ENCODE data around the gene GADD45A.

GADD45A gene

GRCh38 chr1:67672260-67672803 lies 12.7 kb upstream of the GADD45A start:
- no peak for DNase-seq

GRCh38 chr1:67673468-67674201 lies 11.4 kb upstream of the GADD45A start:
- DNase-seq = no peak

GRCh38 chr1:67674260-67675011 lies 10.6 kb upstream of the GADD45A start:
- DNase-seq = peak; percentile 50

GRCh38 chr1:67675800-67676199 lies 9.2 kb upstream of the GADD45A start:
- DNase-seq = no peak

DNA sequence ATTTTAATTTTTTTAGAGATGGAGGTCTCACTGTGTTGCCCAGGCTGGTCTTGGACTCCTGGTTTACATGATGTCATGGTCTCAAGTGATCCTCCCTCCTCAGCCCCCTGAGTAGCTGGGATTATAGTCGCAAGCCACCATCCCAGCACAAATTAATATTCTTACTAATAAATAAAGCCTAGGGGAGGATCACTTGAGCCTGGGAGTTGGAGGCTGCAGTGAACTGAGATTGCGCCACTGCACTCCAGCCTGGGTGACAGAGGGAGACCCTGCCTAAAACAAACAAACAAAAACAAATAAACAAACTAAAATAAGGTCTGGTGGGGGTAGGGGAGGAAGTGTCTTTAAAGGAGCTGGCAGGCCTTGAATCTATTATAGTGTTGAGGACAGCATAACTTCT lies 8.7 kb upstream of the GADD45A start:
- DNase-seq = no peak

GRCh38 chr1:67676946-67677345 lies 8.1 kb upstream of the GADD45A start:
- no peak for DNase-seq

DNA sequence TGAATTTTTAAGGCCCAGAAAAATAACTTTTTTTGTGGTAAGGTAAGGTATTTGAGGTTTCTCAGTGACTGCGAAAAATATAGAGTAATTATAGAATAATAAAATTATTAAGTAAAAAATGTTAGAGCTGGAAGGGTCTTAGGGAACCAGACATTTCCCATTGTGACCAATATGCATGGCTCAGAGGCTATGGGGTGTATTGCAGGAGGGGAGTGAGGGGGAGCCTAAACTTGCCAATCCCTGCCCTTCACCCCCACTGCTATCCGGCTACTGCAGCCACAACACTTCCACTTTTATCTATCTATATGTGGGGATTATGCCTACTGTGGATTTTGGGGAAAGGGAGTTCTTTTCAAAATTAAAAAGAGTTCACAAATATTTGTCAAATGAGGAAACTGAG lies 7.6 kb upstream of the GADD45A start:
- DNase-seq = no peak

- no peak for DNase-seq
Measured at GRCh38 chr1:67677930-67678329, 7.1 kb upstream of the GADD45A start.

- no peak for DNase-seq
Measured at GRCh38 chr1:67679691-67680090, 5.3 kb upstream of the GADD45A start.

GRCh38 chr1:67680486-67680885 lies 4.5 kb upstream of the GADD45A start:
- DNase-seq = no peak

- no peak for DNase-seq
Measured at GRCh38 chr1:67682659-67683197, 2.3 kb upstream of the GADD45A start.

DNA sequence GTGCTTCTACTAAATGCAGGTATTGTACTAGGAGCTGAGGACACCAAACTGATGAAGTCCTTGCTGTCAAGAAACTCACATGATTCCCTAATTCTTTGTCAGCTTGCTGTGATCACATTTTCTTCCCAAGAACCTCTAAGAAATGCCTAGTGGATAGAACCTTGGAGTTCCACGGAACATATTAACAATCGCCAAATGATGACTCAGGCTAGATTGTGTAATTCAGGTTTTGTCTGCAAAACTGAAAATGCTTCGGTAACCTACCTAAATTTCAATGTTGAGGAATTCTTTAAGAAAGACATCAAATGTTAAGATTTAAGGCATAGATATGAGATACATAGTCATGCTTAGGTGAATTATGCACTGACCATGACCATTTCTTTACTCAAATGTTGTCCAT lies 1.7 kb upstream of the GADD45A start:
- no peak for DNase-seq

GRCh38 chr1:67683766-67684525 lies 1.1 kb upstream of the GADD45A start:
- DNase-seq = no peak

- no peak for DNase-seq
Measured at GRCh38 chr1:67684526-67685066, 405 bp upstream of the GADD45A start.

DNA sequence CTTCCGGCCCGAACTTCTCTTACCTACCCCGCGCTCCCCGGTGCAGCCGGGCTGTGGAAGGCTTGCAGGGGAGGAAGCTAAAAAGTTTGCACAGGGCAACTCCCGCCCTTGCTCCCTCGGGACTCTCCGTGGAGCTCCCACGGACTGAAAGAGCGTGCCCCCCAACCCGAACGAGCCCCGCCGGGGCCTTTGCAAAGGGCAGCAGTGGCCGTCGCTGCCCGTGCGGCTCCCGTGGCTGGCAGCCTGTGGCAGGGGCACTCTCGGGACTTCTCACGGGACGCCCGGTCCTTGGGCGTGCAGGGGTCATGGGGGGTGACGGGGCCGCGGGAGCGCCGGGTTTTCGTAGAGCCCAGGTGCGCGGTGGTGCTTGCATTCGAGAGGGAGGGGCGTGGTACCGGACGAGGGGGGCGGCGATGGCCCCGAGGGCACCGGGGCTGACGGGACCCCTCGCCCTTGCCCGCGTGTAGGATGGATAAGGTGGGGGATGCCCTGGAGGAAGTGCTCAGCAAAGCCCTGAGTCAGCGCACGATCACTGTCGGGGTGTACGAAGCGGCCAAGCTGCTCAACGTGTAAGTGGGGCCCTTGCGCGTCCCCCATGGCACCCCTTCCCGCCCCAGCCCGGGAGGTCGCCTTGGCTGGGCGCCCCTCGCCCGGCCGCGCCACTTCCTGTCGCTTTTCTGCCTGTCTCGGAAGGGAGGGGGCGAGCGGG lies 711 bp downstream of the GADD45A start:
- peak; percentile 48 for DNase-seq

- peak; percentile 60 for DNase-seq
Measured at GRCh38 chr1:67686267-67687197, 1.5 kb downstream of the GADD45A start.

DNA sequence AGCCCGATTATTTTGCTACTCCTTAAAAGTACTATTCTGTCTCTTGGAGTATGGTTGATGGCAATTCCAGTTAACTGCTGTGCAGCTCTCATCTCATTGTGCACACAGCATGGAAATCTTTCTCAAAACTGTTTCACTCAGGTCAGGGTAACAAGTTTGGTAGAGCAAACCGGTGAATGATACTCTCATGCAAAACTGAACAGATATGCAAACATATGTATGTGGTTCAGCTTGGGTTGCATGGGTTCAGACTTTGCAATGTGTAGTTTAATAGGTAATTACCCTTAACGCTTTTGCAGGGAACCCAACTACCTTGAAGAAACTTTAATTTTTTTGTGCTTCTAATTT lies 2.2 kb downstream of the GADD45A start:
- no peak for DNase-seq

DNA sequence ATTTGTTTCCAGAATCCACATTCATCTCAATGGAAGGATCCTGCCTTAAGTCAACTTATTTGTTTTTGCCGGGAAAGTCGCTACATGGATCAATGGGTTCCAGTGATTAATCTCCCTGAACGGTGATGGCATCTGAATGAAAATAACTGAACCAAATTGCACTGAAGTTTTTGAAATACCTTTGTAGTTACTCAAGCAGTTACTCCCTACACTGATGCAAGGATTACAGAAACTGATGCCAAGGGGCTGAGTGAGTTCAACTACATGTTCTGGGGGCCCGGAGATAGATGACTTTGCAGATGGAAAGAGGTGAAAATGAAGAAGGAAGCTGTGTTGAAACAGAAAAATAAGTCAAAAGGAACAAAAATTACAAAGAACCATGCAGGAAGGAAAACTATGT lies 2.6 kb downstream of the GADD45A start:
- DNase-seq = no peak

GRCh38 chr1:67688526-67689219 lies 3.7 kb downstream of the GADD45A start:
- DNase-seq = no peak

GRCh38 chr1:67689267-67690017 lies 4.4 kb downstream of the GADD45A start:
- no peak for DNase-seq

Data from CD4-positive, alpha-beta T cell treated with Interleukin-10 for 1 hour (primary cell).